Stimulated activated CD8-positive, alpha-beta memory T cell treated with anti-CD3 and anti-CD28 coated beads, Interleukin-2, amount 100 ng/mL, for 1 hour (primary cell): Measurements from ENCODE around the gene FOXN3.

Source experiments
- DNase-seq, 2 donors: peaks; one replicate each; pipeline ENCODE4 v3.0.0-alpha.2; 2020; ENCODE audit warnings: low read depth in 2 of 2

FOXN3 gene, protein sequence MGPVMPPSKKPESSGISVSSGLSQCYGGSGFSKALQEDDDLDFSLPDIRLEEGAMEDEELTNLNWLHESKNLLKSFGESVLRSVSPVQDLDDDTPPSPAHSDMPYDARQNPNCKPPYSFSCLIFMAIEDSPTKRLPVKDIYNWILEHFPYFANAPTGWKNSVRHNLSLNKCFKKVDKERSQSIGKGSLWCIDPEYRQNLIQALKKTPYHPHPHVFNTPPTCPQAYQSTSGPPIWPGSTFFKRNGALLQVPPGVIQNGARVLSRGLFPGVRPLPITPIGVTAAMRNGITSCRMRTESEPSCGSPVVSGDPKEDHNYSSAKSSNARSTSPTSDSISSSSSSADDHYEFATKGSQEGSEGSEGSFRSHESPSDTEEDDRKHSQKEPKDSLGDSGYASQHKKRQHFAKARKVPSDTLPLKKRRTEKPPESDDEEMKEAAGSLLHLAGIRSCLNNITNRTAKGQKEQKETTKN

DNA sequence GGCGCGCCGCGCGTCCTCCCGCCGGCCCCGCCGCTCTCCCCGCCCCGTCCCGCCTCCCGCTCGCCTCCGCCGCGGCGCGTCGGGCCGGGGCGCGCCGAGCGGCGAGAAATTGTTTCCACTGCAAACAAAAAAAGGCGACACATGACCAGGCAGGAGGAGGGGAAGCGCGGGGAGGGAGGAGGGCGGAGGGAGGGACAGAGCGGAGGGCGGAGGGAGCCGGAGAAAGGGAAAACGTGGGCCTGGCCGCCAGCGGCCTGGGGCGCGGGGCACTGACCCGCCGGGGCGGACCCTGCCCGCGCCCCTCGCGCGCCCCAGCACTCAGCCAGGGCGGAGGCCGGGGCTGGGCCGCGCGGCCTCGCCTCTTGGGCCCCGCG is at the start of gene FOXN3:
FOXN3 (minus strand) TSS at position 143 of the 374 bp plus-strand sequence. CDS start 4,757 bp downstream, outside the sequence.
- peak; percentile 72 to 83 for DNase-seq

DNA sequence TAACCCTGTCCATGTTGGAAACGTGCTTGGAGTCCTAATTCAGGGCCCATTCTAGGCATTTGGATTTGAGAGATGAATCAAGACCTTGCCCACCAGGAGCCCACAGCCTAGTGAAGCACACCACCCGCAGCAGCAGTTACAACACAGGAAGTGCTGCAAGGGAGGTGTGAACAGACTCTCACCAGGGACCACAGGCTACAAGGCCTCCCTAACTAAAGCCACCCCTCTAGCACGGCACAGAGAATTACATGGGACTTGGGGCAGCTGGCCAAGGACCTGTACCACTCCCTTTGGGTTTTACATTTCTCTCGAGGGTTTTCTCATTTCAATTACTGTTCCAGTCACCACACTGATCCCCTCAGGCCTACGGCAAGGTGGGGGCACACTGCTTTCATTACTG is 49.5 kb upstream of the FOXN3 start:
- peak; percentile 24 to 45 for DNase-seq

DNA sequence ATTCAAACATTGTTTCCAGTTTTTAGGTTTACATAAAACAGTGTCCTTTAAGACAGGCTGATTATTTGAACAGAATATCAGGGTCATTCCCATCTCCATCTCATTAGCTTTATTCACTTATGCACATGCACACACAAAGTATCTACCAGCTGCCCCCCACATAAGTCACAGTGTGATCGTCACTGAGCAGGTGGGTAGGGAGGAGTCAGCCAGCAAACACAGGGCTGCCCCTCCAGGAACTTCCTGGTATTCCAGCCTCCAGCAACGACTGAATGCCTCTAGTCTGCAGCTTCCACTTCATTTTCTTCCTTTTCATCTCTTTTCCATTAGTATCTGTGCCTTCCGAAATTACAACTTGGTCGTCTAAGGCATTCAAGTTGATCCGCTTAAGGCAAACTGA is 48.8 kb upstream of the FOXN3 start:
- DNase-seq, result no peak

DNA sequence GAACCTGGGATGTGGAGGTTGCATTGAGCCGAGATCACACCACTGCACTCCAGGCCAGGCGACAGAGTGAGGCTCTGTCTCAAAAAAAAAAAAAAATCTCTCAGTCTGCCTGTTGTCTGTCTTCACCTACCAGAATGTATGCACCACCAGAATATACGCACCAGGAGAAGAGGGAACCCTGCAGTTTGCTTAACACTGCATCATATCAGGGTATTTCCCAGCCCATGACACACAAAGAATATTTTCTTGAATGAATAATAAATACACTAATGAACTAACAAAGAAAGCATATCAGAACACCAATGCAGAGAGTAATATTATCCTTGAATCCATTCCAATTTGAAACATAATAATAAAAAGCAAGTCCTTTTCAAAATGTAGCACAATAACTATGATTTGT is 44.2 kb upstream of the FOXN3 start:
- no peak for DNase-seq

DNA sequence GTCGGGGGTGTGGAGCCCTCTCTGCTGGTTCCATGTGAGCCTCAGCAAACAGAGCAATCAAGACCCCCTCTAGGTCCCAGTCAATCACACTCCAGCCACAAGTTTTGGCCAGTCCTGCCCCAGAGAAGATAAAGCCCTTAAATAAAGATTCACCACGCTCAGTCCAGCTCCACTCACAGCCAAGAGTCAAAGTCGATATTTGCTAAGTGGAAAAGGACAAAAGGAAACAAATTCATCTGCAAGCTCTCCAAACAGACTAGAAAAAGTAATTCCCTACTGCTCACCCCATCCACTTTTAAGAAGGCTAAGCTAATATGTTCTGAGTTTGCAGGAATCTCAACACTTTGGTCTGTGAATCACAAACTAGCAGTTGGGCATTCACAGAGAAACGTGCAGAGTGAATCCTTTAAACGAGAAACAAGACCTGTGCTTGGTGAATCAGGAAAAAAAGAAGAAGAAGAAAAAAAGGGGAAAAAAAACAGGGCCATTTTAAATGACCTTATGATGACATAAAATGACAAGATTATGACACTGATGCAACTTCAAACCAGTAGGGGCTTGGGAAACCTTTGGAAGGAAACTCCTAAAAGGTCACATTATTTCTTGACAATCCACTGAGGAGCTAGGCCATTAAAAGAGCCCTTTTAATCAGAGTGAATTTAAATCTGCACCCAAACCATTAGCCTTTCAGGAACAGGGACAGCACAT is 41.8 kb upstream of the FOXN3 start:
- no peak for DNase-seq

DNA sequence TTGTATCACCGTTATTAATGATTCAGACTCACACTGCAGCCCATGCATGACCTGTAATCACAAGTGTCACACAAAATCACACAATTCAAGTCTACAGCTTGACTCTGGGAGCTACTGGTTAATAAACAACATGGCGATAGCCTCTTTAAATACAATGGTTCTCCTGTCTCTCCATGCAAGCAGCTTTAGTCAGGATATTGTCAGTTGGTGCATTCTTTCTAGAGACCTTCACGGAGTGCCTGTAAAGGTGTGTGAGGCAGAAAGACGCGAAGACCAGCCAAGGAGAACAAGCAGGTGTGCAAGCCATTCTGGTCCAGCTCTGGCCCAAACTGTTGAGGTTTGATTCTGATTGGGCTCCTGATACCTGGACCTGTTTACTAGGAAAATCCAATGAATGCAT is 40.0 kb upstream of the FOXN3 start:
- no peak for DNase-seq

DNA sequence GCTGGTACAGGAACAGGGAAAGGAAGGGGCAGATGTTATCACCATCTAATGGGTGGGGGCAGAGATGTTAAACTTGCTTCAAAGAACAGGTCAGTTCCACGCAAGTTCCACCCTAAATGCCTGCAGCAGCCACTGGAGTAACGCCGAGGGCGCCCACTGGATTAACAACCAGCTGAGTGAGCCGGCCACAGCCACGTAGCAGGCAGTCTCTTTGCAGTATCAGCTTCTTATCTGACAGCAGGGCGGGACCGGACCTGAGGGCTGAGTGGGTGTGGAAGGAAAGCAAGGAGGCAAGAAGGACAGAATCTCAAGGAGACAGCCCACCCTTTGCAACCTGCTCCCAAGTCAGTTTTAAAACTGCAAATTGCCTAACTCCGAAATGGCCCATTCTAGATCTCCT is 38.4 kb upstream of the FOXN3 start:
- no peak for DNase-seq

DNA sequence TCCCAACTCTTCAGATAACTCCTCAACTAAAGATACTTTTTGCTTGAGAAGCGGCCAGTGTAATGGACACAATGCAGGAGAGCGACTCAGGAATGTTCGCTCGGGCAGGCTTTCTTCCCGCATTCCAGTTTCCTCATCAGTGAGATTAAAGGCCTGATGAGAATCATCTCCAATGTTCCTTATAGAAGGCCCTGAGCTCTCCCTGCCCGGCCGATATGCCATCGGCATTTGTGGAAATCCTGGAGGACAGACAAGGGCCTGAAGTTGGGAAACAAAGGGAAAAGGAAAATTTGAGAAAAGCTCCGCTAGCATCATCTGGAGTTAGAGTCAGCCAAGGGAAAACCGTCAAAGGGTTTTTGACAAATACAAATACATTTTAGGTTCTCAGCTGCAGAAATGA is 38.0 kb upstream of the FOXN3 start:
- no peak for DNase-seq

DNA sequence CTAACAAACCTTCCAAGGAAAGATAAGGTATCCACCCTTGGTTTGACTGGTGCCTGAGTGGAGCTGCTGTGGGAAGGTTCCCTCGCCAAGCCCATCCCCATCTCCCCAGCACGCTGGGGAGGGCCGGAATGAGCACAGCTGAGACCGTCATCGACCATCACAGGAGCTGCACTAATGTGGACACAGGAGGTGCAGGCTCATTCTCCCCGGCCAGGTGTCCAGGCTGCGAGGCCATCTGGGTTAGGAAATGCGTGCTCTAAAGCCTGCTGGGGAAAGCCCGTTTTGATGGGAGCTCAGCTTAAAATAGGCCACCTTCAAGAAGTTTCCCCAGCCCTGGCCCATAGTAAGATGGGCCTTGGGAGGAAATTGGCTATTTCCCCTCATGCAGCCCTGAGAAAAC is 35.2 kb upstream of the FOXN3 start:
- DNase-seq, result no peak

DNA sequence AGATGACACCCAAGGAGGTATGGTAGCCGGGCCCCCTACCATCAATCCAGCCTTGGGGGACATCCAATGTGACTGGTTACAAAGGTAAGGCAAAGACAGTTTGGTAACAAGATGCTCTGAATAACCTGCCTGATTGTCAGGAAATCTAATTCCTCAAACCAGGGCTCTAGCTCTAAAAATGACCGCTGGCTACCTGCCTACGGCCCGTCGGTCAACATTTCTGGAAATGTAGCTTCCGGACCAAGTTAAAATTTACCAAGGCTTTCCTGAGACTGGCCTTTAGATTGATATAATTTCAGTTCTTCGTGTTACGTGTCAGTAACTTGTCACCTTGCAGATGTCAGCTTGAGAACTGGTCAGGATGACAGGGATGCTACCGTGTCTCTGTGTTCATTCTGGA is 34.2 kb upstream of the FOXN3 start:
- no peak for DNase-seq

DNA sequence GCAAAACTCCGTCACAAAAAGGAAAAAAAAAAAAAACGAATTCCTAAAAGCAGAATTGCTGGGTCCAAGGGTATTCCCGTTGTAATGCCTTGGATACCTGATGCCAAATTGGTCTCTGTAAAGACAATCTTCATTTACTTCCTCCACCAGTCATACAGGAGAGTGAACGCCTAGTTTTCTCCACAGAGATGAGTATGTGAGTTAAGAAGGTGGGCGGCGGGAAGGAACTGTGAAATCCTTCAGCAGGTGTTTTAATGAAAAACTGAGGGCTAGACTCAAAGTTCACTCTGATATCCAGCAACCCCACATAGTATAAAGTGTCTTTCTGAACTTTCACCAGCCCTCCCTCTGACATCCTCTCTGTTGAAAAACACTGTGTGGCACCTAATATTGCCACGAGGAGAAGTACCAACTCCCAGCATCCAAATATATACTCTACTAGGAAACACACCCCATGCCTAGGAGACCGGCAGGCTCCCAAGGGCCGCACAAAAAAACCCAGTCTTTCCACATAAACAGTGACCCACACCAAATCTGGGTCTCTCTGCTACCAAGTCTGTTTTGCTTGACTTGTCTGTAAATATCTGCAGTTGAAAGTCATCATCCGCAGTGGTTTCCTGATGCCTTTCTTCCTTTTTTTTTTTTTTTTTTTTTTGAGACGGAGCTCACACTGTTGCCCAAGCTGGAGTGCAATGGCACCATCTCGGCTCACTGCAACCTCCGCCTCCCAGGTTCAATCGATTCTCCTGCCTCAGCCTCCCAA is 30.3 kb upstream of the FOXN3 start:
- no peak for DNase-seq

DNA sequence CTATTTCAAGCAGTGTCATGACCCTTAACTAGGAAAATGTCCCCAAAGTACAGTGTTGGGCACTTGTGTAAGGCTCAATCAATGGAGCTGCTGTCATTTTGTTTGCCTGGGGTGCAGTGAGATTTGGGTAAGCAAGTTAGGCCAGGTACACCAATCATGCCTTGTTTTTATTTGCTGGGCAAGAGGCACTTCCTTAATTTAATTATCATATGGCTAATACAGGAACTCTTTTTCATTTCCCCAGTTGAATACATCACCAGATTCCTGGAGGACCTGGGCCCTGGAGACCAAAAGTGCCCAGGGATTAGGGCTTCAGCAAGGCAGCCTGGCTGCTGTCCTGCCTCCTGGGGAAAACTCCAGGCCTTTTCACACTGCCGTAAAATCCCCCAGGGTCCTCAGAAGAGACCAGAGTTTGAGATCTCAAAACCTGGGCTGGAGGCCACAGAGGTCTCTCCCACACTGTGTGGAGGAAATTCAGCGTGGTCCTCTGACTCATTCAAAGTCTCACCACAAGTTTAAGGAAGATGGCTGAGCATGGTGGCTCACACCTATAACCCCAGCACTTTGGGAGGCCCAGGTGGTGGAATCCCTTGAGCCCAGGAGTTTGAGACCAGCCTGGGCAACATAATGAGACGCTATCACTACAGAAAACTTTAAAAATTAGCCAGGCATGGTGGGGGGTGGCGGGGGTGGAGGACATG is 28.4 kb upstream of the FOXN3 start:
- no peak for DNase-seq

DNA sequence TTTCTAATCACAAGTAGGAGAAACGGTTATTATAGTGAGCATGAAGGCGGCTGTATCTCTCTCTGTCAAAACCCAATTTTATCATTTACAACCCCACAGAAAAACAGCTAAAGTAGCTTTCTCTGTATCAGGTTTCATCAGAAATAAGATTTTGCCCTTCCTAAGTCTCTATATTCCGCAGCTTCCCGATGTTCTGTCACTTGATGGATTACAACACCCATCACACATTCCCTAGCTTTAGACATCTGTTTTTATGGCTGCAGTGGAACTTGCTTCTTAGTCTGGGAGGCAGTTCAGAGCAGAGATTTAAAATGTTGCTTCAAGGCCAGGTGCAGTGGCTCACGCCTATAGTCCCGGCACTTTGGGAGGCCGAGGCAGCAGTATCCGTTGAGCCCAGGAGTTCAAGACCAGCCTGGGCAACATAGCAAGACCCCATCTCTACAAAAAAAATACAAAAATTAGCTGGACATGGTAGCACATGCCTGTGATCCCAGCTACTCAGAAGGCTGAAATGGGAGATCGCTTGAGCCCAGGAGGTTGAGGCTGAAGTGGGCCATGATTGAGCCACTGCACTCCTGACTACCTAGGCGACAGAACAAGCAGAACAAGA is 27.6 kb upstream of the FOXN3 start:
- DNase-seq, result no peak

DNA sequence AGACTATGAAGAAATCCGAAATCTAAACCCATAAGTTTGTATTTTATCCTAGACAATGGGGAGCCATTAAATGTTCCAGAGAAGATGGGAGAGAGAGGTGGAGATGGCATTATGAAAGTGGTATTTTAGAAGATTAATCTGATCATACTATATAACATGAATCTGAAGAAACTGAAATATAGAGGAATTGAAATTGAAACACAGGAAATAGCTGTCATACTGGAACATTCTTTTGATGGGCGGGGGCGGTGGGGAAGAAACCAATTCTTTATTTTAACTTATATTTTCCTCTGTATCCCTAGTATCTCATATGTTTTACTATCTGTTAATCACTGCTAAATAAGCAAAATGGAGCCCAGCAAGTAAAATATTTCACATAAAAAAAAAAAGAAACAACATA is 27.0 kb upstream of the FOXN3 start:
- DNase-seq, result no peak

DNA sequence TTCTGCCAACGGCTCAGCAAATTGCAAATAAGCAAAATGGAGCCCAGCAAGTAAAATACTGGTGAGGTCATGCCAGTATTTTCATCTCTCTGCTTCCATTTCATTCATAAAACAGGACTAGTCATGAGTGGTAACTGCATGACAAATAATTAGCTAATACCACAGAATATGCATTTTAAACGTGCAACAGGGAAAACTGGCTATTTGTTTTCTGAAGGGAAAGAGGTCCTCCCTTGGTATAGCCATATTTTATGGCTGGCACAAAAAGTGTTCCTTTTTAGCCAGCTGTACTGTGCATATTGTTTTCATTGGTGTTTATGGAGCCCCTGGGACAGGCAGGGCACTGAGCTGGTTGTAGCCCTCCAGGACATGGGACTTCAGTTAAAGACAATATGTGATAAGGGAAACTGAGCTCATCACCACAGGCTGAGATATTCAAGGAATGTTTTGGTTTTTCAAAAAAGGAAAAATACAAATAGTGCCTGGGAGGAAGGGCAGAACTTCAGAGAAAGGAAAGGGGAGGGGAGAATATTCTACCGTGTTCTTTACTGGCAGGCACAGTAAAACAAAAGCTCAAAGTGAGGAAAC is 26.1 kb upstream of the FOXN3 start:
- no peak for DNase-seq

DNA sequence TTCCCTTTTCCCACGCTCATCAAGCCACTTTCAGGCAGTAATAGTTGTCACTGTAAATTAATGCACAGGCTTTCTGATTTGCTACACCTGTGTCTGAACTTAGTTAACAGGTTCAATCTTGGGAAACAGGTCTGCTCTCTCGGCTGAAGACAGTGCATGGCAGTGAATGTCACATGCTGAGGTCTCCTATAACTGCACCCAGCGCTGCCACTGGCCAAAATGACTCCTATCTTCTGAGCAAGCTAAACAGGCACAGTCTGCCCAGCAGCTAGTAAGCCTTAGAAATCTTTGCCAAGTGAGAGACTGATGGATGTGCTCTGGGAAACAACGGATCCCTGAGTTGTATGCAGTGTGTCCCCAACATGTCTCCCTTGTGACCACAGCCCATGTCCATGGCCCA is 25.2 kb upstream of the FOXN3 start:
- DNase-seq, result no peak

DNA sequence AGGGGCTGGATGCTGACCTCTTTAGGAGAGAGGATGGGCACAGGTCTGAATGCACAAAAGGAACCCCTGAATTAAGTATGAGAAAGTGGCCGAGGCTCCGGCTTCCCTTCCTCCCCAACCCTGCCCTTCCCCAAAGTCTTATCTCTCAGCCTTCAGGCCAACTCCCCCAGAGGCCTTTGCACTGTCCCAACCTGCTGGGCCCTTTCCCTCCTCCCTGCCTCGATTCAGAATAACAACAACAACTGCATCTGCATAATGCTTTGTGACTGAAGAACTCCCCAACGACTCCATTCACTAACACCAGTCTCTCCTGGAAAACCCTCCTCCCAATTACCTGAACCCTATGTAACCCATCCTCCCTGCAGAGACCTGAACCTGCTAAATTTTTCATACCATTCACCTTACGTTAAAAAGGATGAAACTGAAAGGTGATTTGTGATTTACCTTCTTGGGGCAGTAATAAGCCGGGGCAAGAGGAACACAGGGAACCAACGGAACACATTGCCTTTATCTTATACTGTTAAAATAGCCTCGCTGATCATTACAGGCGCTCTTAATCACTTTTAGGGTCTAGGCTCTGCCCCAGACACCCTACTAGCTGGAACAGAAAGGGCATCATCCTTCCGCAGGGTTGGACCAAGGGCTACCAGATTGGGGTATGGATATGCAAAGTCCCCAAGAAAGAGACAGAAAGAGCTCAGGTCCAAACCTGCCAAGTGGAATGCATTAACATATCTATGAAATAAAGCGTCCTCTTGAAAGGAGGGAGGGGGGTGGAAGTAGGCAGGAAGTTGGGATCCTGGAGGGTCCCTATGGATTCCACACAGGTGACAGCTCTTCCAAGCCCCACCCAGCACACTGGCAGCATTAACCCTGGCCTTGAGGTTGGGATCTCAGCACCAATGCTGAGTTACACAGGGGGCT is 24.2 kb upstream of the FOXN3 start:
- no peak for DNase-seq

DNA sequence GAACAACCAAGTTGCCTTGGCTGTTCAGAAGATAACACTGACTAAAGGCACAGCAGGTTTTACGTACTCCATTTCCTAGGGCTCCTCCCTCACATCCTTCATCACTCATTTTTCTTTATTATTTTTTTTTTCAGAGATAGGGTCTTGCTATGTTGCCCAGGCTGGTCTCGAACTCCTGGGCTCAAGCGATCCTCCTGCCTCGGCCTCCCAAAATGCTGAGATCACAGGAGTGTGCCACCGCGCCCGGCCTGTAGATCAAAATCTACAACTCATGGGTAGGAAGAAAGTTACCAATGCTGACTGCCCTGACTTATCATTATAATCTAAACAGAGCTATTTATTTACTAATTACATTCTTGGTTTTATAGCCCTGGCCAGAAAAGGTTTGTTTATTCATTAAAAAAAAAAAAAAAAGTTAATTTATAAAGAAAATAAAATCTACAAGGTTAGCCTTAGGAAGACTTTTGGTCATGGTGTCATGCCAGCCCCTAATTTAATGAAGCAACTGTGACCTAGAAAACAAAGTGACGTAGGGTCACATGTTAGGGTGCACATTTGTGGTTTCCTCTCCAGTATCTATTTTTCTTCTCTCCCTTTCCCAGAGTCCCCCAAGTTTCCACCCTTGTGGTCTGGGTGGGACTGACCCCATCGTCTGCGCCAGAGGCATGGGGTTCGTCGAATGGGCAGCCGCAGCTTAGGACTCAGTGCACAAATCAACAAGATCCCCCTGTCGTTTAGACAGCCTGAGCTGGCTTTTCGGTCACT is 19.0 kb upstream of the FOXN3 start:
- DNase-seq, result no peak

DNA sequence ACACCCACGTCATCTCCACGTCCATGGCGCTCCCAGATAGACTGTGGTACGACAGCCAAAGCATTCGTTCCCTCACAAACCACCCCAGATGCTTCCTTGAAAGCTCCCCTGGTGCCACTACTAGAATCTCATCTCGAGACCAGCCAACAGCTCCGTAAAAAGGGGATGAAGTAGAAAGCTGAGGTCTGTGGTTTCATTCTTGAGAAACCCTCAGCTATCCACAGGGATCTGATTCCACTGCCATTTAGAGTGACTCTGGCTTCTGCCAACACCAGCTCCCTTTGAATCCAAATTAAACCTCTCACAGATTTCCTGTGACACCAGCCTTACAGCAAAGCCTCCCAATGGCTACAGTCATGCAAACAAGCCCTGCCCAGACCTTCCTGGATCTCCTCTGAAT is 18.5 kb upstream of the FOXN3 start:
- DNase-seq, result no peak
